ENCODE measurements around the gene DAAM2. TPM values are rescaled to one million over a fixed set of nuclear protein-coding genes. Genes with fewer than 3 reads are reported as not detected.

The DAAM2 gene
- total and polyA plus RNA-seq, 2 of the 8 experiments (the other 6 are each of a cell fraction or from before 2014, with no cell fraction given) = 1.5 to 2.9 TPM

GRCh38 chr6:39873439-39873838 lies 81.3 kb downstream of the DAAM2 start:
- no peak overlapping the region for H2BK5ac ChIP-seq (ENCODE audit: low read depth, low read length)
- no peak overlapping the region for H2BK12ac ChIP-seq (ENCODE audit: low read depth, low read length)
- no peak overlapping the region for H3K27ac ChIP-seq (ENCODE audit: low read depth, low read length)
- no peaks in the 10 kb centered on the region for H3K4me1 ChIP-seq (replicated peaks in 1 of 4; ENCODE audit: control insufficient read depth in 3 of 4, insufficient read depth in 4 of 4, low read length in 3 of 4)
- no peaks in the 10 kb centered on the region for H3K9me3 ChIP-seq (ENCODE audit: insufficient read depth in 2 of 2, low read depth in 1 of 2, low read length in 1 of 2)
- H4K8ac ChIP-seq (ENCODE audit: extremely low read depth, insufficient read depth, low read length) = no peak overlapping the region
- no peak overlapping the region for H3K4ac ChIP-seq (replicated peaks; ENCODE audit: insufficient read length, low read depth, low read length)
- H3K56ac ChIP-seq (replicated peaks; ENCODE audit: insufficient read length, low read depth, low read length) = no peak overlapping the region
- no peak overlapping the region for H2BK20ac ChIP-seq (ENCODE audit: low read length)
- H4K5ac ChIP-seq (ENCODE audit: insufficient read length, low read depth, low read length) = no peak overlapping the region
- H3K23ac ChIP-seq (ENCODE audit: insufficient read length) = no peak overlapping the region
- DNase-seq (ENCODE audit: low read depth in 1 of 2, low spot score in 2 of 2) (no peak), FAIRE-seq (no peak)
- 81% methylated on average over 3 of the region's 3 CpGs; no CpG with 5 or more reads in 1 of the 2 experiments for WGBS, 2 experiments (ENCODE audit: extremely low coverage in 1 of 2, insufficient coverage in 1 of 2, insufficient read length in 1 of 2, insufficient replicate concordance in 2 of 2, low coverage in 1 of 2, low lambda C conversion rate in 2 of 2, missing lambda C conversion rate in 1 of 2)
- H3K27me3 ChIP-seq (replicated peaks in 1 of 4; ENCODE audit: control insufficient read depth in 3 of 4, extremely low read depth in 1 of 4, insufficient read depth in 3 of 4, low read length in 3 of 4) = no peaks in the 10 kb centered on the region
- H2AK5ac ChIP-seq (ENCODE audit: low read depth, low read length) = no peak overlapping the region
- no peaks in the 10 kb centered on the region for H3K36me3 ChIP-seq (ENCODE audit: control insufficient read depth in 2 of 4, insufficient read depth in 4 of 4, low read length in 3 of 4)
- H3K4me2 ChIP-seq (ENCODE audit: insufficient read depth in 1 of 2, low read depth in 2 of 2, low read length in 2 of 2) = no peak overlapping the region
- CTCF ChIA-PET (ENCODE audit: partially characterized antibody) = interaction anchor here (1.3 to 15.7 kb wide), 4 partner anchors 8 to 512 kb away, joined by 3 to 135 read pairs (median 4); no protein-coding TSS in a partner anchor
- no peak overlapping the region for H3K9ac ChIP-seq (replicated peaks in 1 of 4; ENCODE audit: extremely low read depth in 1 of 4, low read depth in 3 of 4, low read length in 3 of 4)
- H3K79me1 ChIP-seq (ENCODE audit: low read depth, low read length) = no peaks in the 10 kb centered on the region
- no peaks in the 10 kb centered on the region for H3K23me2 ChIP-seq (ENCODE audit: low read depth, low read length)
- H3K4me3 ChIP-seq (ENCODE audit: extremely low read depth in 1 of 4, insufficient read depth in 2 of 4, low read depth in 3 of 4, low read length in 4 of 4) = no peak overlapping the region
- H2BK120ac ChIP-seq (replicated peaks; ENCODE audit: low read depth, low read length) = no peak overlapping the region
- TF ChIP-seq TBP (IDR thresholded peaks at IDR 0.05; ENCODE audit: low read depth, low read length) (no peak), POLR2AphosphoS5 (IDR thresholded peaks at IDR 0.05; ENCODE audit: low read depth, low read length) (no peak), YY1 (IDR thresholded peaks at IDR 0.05; ENCODE audit: low read depth, low read length) (no peak), POLR2A (IDR thresholded peaks at IDR 0.05; ENCODE audit: control extremely low read depth in 1 of 2, low read depth in 2 of 2, low read length in 2 of 2) (no peak), SP2 (IDR thresholded peaks at IDR 0.05; ENCODE audit: low read length) (no peak), EP300 (IDR thresholded peaks at IDR 0.05; ENCODE audit: borderline replicate concordance in 1 of 2, low read depth in 2 of 2, low read length in 2 of 2) (no peak), JUN (IDR thresholded peaks at IDR 0.05; ENCODE audit: low read depth, low read length) (no peak), NANOG (IDR thresholded peaks at IDR 0.05; ENCODE audit: insufficient read depth, low read depth, low read length, poor library complexity, severe bottlenecking) (no peak), KDM5A (IDR thresholded peaks at IDR 0.05; ENCODE audit: low read length) (no peak), SUZ12 (IDR thresholded peaks at IDR 0.05; ENCODE audit: low read length) (no peak)
- H4K20me1 ChIP-seq (replicated peaks in 1 of 2; ENCODE audit: control insufficient read depth in 1 of 2, insufficient read depth in 2 of 2, low read length in 2 of 2) = no peaks in the 10 kb centered on the region
- H3K14ac ChIP-seq (ENCODE audit: insufficient read length) = no peak overlapping the region
- no peak overlapping the region for H2AFZ ChIP-seq (ENCODE audit: low read length)
- POLR2A ChIA-PET (ENCODE audit: partially characterized antibody) = no interaction called here
- no peak overlapping the region for H3K18ac ChIP-seq (ENCODE audit: extremely low read depth, low read length)
- H3K79me2 ChIP-seq (ENCODE audit: control insufficient read depth in 1 of 2, insufficient read depth in 2 of 2, low read length in 2 of 2) = no peaks in the 10 kb centered on the region
- no peak overlapping the region for H4K91ac ChIP-seq (replicated peaks; ENCODE audit: insufficient read length, low read length)
- H2BK15ac ChIP-seq (ENCODE audit: low read length) = no peak overlapping the region
